Measurements from ENCODE around the gene OR10G2. TPM values are rescaled to one million over a fixed set of nuclear protein-coding genes. Genes with fewer than 3 reads are reported as not detected.
"Not testable (repeated sequence)": the region's sequence is repeated elsewhere in the genome, so short reads cannot be mapped to it uniquely, and the experiment has no call there.

The OR10G2 gene
- total and polyA plus RNA-seq, 4 donors = not detected

GRCh38 chr14:21643407-21643806 is 8.7 kb upstream of the OR10G2 start (continued):
- TF ChIP-seq ZBTB33 (IDR thresholded peaks at IDR 0.05) = no peak

- no peaks in the 10 kb centered on the region for H3K27me3 ChIP-seq (ENCODE audit: control insufficient read depth in 4 of 4, insufficient read depth in 4 of 4, low read length in 3 of 4)
- 59% methylated on average over 3 of the region's 3 CpGs for WGBS
- no peaks in the 10 kb centered on the region for H3K9me3 ChIP-seq (ENCODE audit: control insufficient read depth in 4 of 4, low read length in 3 of 4)
- no peaks in the 10 kb centered on the region for H3K36me3 ChIP-seq (ENCODE audit: control insufficient read depth in 4 of 4, insufficient read depth in 3 of 4, low read depth in 1 of 4, low read length in 3 of 4)
- no peak overlapping the region for H3K9ac ChIP-seq (ENCODE audit: low read depth in 1 of 2, low read length in 2 of 2)
- H3K27ac ChIP-seq (ENCODE audit: low read depth in 1 of 2, low read length in 2 of 2) = no peak overlapping the region
- TF ChIP-seq REST (IDR thresholded peaks at IDR 0.05) = no peak
- TF ChIP-seq EGR1 (IDR thresholded peaks at IDR 0.05; ENCODE audit: low read depth in 2 of 2) = no peak
- no peak for TF ChIP-seq YY1 (IDR thresholded peaks at IDR 0.05)
- no peak for TF ChIP-seq RXRA (IDR thresholded peaks at IDR 0.05)
- H3K4me3 ChIP-seq (ENCODE audit: low read depth in 1 of 3, low read length in 3 of 3) = no peak overlapping the region
- no peaks in the 10 kb centered on the region for H3K4me1 ChIP-seq (ENCODE audit: control insufficient read depth in 4 of 4, insufficient read depth in 4 of 4, low read length in 3 of 4)
- no peak for DNase-seq (ENCODE audit: low spot score)
Measured at GRCh38 chr14:21642683-21643082, 7.9 kb upstream of the OR10G2 start.

GRCh38 chr14:21631084-21631483 is 3.7 kb downstream of the OR10G2 start:
- no peaks in the 10 kb centered on the region for H3K4me1 ChIP-seq (ENCODE audit: control insufficient read depth in 4 of 4, insufficient read depth in 4 of 4, low read length in 3 of 4)
- H3K9ac ChIP-seq (ENCODE audit: low read depth in 1 of 2, low read length in 2 of 2) = no peak overlapping the region
- H3K36me3 ChIP-seq (ENCODE audit: control insufficient read depth in 4 of 4, insufficient read depth in 3 of 4, low read depth in 1 of 4, low read length in 3 of 4) = no peaks in the 10 kb centered on the region
- H3K27ac ChIP-seq (ENCODE audit: low read depth in 1 of 2, low read length in 2 of 2) = no peak overlapping the region
- H3K9me3 ChIP-seq (ENCODE audit: control insufficient read depth in 4 of 4, low read length in 3 of 4) = peaks cover 0 to 6% (median under 1%) of the 10 kb centered on the region in 4 donors
- DNase-seq (ENCODE audit: low spot score) = no peak
- H3K27me3 ChIP-seq (ENCODE audit: control insufficient read depth in 4 of 4, insufficient read depth in 4 of 4, low read length in 3 of 4) = peaks cover 0 to 3% (median 0%) of the 10 kb centered on the region in 4 donors
- no peak overlapping the region for H3K4me3 ChIP-seq (ENCODE audit: low read depth in 1 of 3, low read length in 3 of 3)
- WGBS = 24% methylated on average over 3 of the region's 3 CpGs
- TF ChIP-seq ZBTB33 (IDR thresholded peaks at IDR 0.05) = no peak
- no peak for TF ChIP-seq GABPA (IDR thresholded peaks at IDR 0.05 in 1 of 2, conservative IDR thresholded peaks at IDR 0.05 in 1 of 2)
- no peak for TF ChIP-seq JUND (IDR thresholded peaks at IDR 0.05)
- no peak for TF ChIP-seq RXRA (IDR thresholded peaks at IDR 0.05)
- TF ChIP-seq TAF1 (conservative IDR thresholded peaks at IDR 0.05) = no peak

GRCh38 chr14:21630503-21630902 is 4.2 kb downstream of the OR10G2 start:
- H3K9me3 ChIP-seq (ENCODE audit: control insufficient read depth in 4 of 4, low read length in 3 of 4); DNase-seq (ENCODE audit: low spot score); H3K27ac ChIP-seq (ENCODE audit: low read depth in 1 of 2, low read length in 2 of 2); H3K27me3 ChIP-seq (ENCODE audit: control insufficient read depth in 4 of 4, insufficient read depth in 4 of 4, low read length in 3 of 4); H3K4me3 ChIP-seq (ENCODE audit: low read depth in 1 of 3, low read length in 3 of 3); H3K9ac ChIP-seq (ENCODE audit: low read depth in 1 of 2, low read length in 2 of 2); H3K4me1 ChIP-seq (ENCODE audit: control insufficient read depth in 4 of 4, insufficient read depth in 4 of 4, low read length in 3 of 4); H3K36me3 ChIP-seq (ENCODE audit: control insufficient read depth in 4 of 4, insufficient read depth in 3 of 4, low read depth in 1 of 4, low read length in 3 of 4): not testable (repeated sequence)
- WGBS = 95% methylated on average over 1 of the region's 1 CpG

All from liver (tissue), 9 donors.